ENCODE results near the gene ARHGEF4. TPM values are rescaled to one million over a fixed set of nuclear protein-coding genes. Genes with fewer than 3 reads are reported as not detected.

The ARHGEF4 gene
- polyA plus RNA-seq, 3 donors = 0.05 TPM; not detected in 2

DNA sequence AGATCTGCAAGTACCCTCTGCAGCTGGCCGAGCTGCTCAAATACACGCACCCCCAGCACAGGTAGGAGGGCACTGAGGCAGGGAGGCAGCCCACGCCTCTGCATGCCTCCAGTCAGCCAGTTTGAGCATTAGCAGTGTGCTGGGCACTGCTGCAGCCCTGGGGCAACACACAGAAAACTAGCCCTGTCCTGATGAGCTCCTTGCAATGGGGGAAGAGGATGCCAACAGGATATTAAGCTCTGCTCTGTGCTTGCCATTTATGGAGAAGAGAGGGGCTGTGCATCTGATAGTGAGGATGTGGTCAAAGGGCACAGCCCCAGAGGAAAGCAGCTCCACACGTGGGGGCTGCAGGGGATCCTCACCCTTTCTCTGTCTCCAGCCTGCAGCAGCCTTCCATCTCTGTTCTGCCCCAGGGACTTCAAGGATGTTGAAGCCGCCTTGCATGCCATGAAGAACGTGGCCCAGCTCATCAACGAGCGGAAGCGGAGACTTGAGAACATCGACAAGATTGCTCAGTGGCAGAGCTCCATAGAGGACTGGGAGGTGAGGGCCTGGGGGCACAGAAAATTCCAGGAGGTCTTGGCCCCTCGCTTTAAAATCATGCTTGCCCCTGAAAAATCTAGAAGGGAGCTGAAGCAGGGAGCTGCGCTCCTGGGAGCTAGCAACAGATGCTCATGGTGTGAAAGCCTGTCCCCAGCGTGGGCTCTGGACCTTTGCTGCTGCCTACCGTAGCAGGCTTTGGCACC is 204.9 kb downstream of the ARHGEF4 start:
- Histone ChIP-seq H2AFZ (ENCODE audit: insufficient read depth, low read depth, low read length, poor library complexity, severe bottlenecking) (no peak overlapping the region), H3K36me3 (replicated peaks in 1 of 2; ENCODE audit: control insufficient read depth in 1 of 2, insufficient read depth in 2 of 2, low read length in 2 of 2) (peaks cover 0 to 4% of the 10 kb centered on the region in 2 donors), H3K79me2 (ENCODE audit: insufficient read depth, low read length) (no peaks in the 10 kb centered on the region), H3K4me3 (replicated peaks in 1 of 3; ENCODE audit: low read depth in 2 of 3, low read length in 3 of 3) (no peak overlapping the region), H3K4me1 (ENCODE audit: control insufficient read depth in 1 of 2, insufficient read depth in 2 of 2, low read length in 2 of 2) (no peaks in the 10 kb centered on the region), H3K27me3 (ENCODE audit: control insufficient read depth in 2 of 2, insufficient read depth in 2 of 2, low read length in 2 of 2) (peaks cover 2 to 51% of the 10 kb centered on the region in 2 donors), H3K9ac (ENCODE audit: insufficient read depth, low read length, poor library complexity, severe bottlenecking) (no peak overlapping the region), H3K4me2 (replicated peaks; ENCODE audit: extremely low read depth, low read length, poor library complexity, severe bottlenecking) (no peak overlapping the region), H4K20me1 (ENCODE audit: insufficient read depth, low read length) (no peaks in the 10 kb centered on the region), H3K27ac (ENCODE audit: low read depth in 1 of 2, low read length in 2 of 2) (no peak overlapping the region), H3K9me3 (replicated peaks in 1 of 2; ENCODE audit: control insufficient read depth in 1 of 2, insufficient read depth in 1 of 2, low read length in 2 of 2) (no peaks in the 10 kb centered on the region)
- no peaks in the 10 kb centered on the region for H3K4me1 Mint-ChIP-seq
- 92% methylated on average over 13 of the region's 14 CpGs for WGBS (ENCODE audit: insufficient coverage)
- TF ChIP-seq, protein P1, sequence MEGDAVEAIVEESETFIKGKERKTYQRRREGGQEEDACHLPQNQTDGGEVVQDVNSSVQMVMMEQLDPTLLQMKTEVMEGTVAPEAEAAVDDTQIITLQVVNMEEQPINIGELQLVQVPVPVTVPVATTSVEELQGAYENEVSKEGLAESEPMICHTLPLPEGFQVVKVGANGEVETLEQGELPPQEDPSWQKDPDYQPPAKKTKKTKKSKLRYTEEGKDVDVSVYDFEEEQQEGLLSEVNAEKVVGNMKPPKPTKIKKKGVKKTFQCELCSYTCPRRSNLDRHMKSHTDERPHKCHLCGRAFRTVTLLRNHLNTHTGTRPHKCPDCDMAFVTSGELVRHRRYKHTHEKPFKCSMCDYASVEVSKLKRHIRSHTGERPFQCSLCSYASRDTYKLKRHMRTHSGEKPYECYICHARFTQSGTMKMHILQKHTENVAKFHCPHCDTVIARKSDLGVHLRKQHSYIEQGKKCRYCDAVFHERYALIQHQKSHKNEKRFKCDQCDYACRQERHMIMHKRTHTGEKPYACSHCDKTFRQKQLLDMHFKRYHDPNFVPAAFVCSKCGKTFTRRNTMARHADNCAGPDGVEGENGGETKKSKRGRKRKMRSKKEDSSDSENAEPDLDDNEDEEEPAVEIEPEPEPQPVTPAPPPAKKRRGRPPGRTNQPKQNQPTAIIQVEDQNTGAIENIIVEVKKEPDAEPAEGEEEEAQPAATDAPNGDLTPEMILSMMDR (IDR thresholded peaks at IDR 0.05) = no peak
- H3K27me3 Mint-ChIP-seq (ENCODE audit: low read depth in 3 of 3) = peaks cover 42 to 60% (median 56%) of the 10 kb centered on the region in 3 donors
- peak overlapping the region in 1 of 7 donors; percentile 20 for H3K27ac Mint-ChIP-seq
- intact Hi-C loops (cut with micrococcal nuclease) = no loop called here
- H3K4me3 Mint-ChIP-seq = no peak overlapping the region
- DNase-seq = no peak
- peaks cover 0 to 3% (median 0%) of the 10 kb centered on the region in 7 donors for H3K9me3 Mint-ChIP-seq
- peaks cover 3% of the 10 kb centered on the region in 2 donors for H3K36me3 Mint-ChIP-seq

DNA sequence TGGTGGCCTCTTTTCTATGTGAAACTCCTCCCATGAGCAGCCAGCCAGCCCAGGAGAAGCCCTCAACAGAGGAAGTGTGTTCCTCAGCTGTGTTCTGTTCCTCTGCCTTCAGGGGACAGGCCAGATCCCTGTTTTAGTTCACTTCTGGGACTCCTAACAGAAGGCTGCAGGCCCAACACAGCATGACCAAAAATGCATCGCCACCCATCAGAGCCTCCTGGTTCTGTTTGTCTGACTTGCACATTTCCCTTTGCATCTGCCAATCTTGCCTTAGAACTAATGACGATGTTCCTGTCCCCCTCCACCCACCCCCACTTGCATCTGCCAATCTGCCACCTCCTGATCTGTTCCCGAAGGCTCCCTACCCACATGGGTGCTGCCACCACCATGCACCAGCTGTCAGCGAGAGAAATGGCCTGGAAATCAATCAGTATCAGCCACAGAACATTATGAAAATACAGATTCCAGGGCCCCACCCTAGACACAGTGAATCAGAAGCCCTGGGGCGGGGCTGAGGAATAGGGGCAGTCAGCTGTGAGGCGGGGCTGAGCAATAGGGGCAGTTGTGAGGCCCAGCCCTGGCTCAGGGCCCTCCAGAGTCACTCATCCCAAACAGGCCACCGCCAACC is 205.5 kb downstream of the ARHGEF4 start:
- no peaks in the 10 kb centered on the region for H3K79me2 ChIP-seq (ENCODE audit: insufficient read depth, low read length)
- Mint-ChIP-seq H3K4me1 (no peaks in the 10 kb centered on the region), H3K4me3 (no peak overlapping the region), H3K27me3 (ENCODE audit: low read depth in 3 of 3) (peaks cover 37 to 53% (median 51%) of the 10 kb centered on the region in 3 donors), H3K27ac (no peak overlapping the region), H3K36me3 (peaks cover 8 to 9% of the 10 kb centered on the region in 2 donors), H3K9me3 (peaks cover 0 to 2% (median 0%) of the 10 kb centered on the region in 7 donors)
- no peaks in the 10 kb centered on the region for H3K4me1 ChIP-seq (ENCODE audit: control insufficient read depth in 1 of 2, insufficient read depth in 2 of 2, low read length in 2 of 2)
- intact Hi-C loops (cut with micrococcal nuclease) = no loop called here
- no peak overlapping the region for H3K9ac ChIP-seq (ENCODE audit: insufficient read depth, low read length, poor library complexity, severe bottlenecking)
- H3K4me2 ChIP-seq (replicated peaks; ENCODE audit: extremely low read depth, low read length, poor library complexity, severe bottlenecking) = no peak overlapping the region
- no peak overlapping the region for H2AFZ ChIP-seq (ENCODE audit: insufficient read depth, low read depth, low read length, poor library complexity, severe bottlenecking)
- H3K27me3 ChIP-seq (ENCODE audit: control insufficient read depth in 2 of 2, insufficient read depth in 2 of 2, low read length in 2 of 2) = peaks cover 2 to 44% of the 10 kb centered on the region in 2 donors
- no peak for DNase-seq
- H3K9me3 ChIP-seq (replicated peaks in 1 of 2; ENCODE audit: control insufficient read depth in 1 of 2, insufficient read depth in 1 of 2, low read length in 2 of 2) = no peaks in the 10 kb centered on the region
- TF ChIP-seq, protein P1 (IDR thresholded peaks at IDR 0.05) = no peak
- H4K20me1 ChIP-seq (ENCODE audit: insufficient read depth, low read length) = no peaks in the 10 kb centered on the region
- no peak overlapping the region for H3K27ac ChIP-seq (ENCODE audit: low read depth in 1 of 2, low read length in 2 of 2)
- H3K36me3 ChIP-seq (replicated peaks in 1 of 2; ENCODE audit: control insufficient read depth in 1 of 2, insufficient read depth in 2 of 2, low read length in 2 of 2) = peaks cover under 1 to 11% of the 10 kb centered on the region in 2 donors
- 90% methylated on average over 4 of the region's 7 CpGs for WGBS (ENCODE audit: insufficient coverage)
- H3K4me3 ChIP-seq (replicated peaks in 1 of 3; ENCODE audit: low read depth in 2 of 3, low read length in 3 of 3) = no peak overlapping the region

Measured in CD14-positive monocyte (primary cell).